HG02588 (cell line): ENCODE results near the gene CFAP251.
"Not testable (repeated sequence)": the region's sequence is repeated elsewhere in the genome, so short reads cannot be mapped to it uniquely, and the experiment has no call there.

Experiments
- ATAC-seq: cut with Tn5 transposase; IDR thresholded peaks from one replicate; pipeline ENCODE4 v1.9.1; 2021; ENCODE audit warnings: mild to moderate bottlenecking, moderate library complexity; ENCODE audit not compliant: unreplicated experiment

The CFAP251 gene

GRCh38 chr12:121969726-121970125, 51.3 kb downstream of the CFAP251 start:
- no peak for ATAC-seq

- ATAC-seq = no peak
These were observed 52.3 kb downstream of the CFAP251 start for GRCh38 chr12:121970581-121971300.

- no peak for ATAC-seq
These were observed 55.9 kb downstream of the CFAP251 start for GRCh38 chr12:121974026-121974985.

- no peak for ATAC-seq
These were observed 56.6 kb downstream of the CFAP251 start for GRCh38 chr12:121975021-121975420.

GRCh38 chr12:121976950-121977349, 58.6 kb downstream of the CFAP251 start:
- no peak for ATAC-seq

GRCh38 chr12:121980191-121980891, 61.9 kb downstream of the CFAP251 start:
- no peak for ATAC-seq

GRCh38 chr12:121980892-121981272, 62.5 kb downstream of the CFAP251 start:
- no peak for ATAC-seq

- ATAC-seq = no peak
These were observed 63.1 kb downstream of the CFAP251 start for GRCh38 chr12:121981456-121981855.

- no peak for ATAC-seq
These were observed 64.6 kb downstream of the CFAP251 start for GRCh38 chr12:121982950-121983349.

GRCh38 chr12:121983536-121984210, 65.3 kb downstream of the CFAP251 start:
- no peak for ATAC-seq

- ATAC-seq = no peak
These were observed 68.3 kb downstream of the CFAP251 start for GRCh38 chr12:121986489-121987245.

- ATAC-seq = not testable (repeated sequence)
These were observed 70.1 kb downstream of the CFAP251 start for GRCh38 chr12:121988519-121988918.

GRCh38 chr12:121989276-121990113, 71.1 kb downstream of the CFAP251 start:
- ATAC-seq = no peak

GRCh38 chr12:121990114-121990647, 71.8 kb downstream of the CFAP251 start:
- no peak for ATAC-seq

- peak; percentile 52 for ATAC-seq
These were observed 72.6 kb downstream of the CFAP251 start for GRCh38 chr12:121990692-121991603.

- ATAC-seq = peak; percentile 70
These were observed 73.9 kb downstream of the CFAP251 start for GRCh38 chr12:121992059-121992879.
